Hepatocyte (in vitro differentiated cells): Measurements from ENCODE around the gene ANKS1B.

Source experiments
- EZH2phosphoT487 ChIP-seq: fragments of 200-600 bp; sonication (generic); IDR thresholded peaks from one replicate; pipeline ENCODE4 v1.6.1; 2018; ENCODE audit warnings: antibody characterized with exemption, mild to moderate bottlenecking, low read depth, moderate library complexity; ENCODE audit not compliant: unreplicated experiment, severe bottlenecking
- TF ChIP-seq, protein P1 (sequence below): fragments of 200-600 bp; sonication (generic); IDR thresholded peaks from 2 replicates; pipeline ENCODE4 v1.5.1; 2016; ENCODE audit warnings: antibody characterized with exemption, mild to moderate bottlenecking; ENCODE audit not compliant: poor library complexity

DNA sequence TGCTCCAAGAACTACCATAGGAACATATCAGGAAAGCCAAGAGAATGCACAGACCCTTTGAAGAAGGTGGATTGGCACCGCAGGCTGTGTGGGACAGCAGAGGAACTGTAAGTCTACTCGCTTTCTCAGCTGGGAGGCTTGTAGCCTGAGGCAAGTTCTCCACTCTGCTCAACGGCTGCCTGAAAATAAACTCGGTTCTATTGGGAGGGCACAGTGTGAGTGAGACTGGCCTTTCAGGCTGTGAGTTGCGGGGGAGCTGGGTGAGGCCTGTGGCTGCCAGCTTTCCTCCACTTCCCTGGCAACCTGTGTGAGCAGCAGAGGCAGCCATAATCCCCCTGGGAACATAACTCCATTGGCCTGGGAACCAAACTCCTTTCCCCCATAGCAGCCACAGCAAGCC lies 132.1 kb downstream of the ANKS1B start:
- TF ChIP-seq, protein P1, sequence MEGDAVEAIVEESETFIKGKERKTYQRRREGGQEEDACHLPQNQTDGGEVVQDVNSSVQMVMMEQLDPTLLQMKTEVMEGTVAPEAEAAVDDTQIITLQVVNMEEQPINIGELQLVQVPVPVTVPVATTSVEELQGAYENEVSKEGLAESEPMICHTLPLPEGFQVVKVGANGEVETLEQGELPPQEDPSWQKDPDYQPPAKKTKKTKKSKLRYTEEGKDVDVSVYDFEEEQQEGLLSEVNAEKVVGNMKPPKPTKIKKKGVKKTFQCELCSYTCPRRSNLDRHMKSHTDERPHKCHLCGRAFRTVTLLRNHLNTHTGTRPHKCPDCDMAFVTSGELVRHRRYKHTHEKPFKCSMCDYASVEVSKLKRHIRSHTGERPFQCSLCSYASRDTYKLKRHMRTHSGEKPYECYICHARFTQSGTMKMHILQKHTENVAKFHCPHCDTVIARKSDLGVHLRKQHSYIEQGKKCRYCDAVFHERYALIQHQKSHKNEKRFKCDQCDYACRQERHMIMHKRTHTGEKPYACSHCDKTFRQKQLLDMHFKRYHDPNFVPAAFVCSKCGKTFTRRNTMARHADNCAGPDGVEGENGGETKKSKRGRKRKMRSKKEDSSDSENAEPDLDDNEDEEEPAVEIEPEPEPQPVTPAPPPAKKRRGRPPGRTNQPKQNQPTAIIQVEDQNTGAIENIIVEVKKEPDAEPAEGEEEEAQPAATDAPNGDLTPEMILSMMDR = no peak
- TF ChIP-seq EZH2phosphoT487 = no peak
